Astrocyte of the spinal cord (primary cell): ENCODE data around the gene TBC1D9.

ENCODE experiments used
- DNase-seq: peaks from one replicate; pipeline ENCODE4 v3.0.0; 2011; ENCODE audit warnings: low read depth, low spot score
- H3K4me3 ChIP-seq: 2 replicates; pipeline ENCODE4 v1.5.1; 2011; ENCODE audit warnings: low read depth, mild to moderate bottlenecking, low read length, moderate library complexity
- in situ Hi-C: cut with HindIII; loops from 2 replicates; pipeline ENCODE4 v1.10.0; 2017; ENCODE audit warnings: low sequenced_read_pairs
- TF ChIP-seq, protein P1 (sequence below): IDR thresholded peaks from 2 replicates; pipeline ENCODE4 v1.5.1; 2012; ENCODE audit warnings: low read depth, mild to moderate bottlenecking, low read length, inconsistent platforms

TBC1D9 gene

DNA sequence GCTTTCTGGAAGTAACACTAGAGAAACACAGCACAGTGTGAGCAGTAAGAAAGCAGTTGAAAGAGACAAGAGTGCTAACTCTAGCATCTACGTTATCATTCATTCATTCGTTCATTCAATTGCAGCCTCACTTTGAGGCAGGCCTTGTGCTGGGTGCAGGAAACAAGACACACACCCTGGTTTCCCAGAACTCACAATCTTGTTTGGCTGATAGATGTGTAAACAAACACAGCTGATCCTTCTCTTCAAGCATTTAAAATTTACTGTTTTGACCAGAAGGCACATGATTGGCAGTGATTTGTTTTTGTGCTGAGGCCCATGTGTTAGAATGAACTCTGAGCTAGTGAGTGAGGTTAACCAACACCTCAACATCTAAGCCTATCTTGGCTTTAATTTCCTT is 20.4 kb upstream of the TBC1D9 start:
- TF ChIP-seq, protein P1, sequence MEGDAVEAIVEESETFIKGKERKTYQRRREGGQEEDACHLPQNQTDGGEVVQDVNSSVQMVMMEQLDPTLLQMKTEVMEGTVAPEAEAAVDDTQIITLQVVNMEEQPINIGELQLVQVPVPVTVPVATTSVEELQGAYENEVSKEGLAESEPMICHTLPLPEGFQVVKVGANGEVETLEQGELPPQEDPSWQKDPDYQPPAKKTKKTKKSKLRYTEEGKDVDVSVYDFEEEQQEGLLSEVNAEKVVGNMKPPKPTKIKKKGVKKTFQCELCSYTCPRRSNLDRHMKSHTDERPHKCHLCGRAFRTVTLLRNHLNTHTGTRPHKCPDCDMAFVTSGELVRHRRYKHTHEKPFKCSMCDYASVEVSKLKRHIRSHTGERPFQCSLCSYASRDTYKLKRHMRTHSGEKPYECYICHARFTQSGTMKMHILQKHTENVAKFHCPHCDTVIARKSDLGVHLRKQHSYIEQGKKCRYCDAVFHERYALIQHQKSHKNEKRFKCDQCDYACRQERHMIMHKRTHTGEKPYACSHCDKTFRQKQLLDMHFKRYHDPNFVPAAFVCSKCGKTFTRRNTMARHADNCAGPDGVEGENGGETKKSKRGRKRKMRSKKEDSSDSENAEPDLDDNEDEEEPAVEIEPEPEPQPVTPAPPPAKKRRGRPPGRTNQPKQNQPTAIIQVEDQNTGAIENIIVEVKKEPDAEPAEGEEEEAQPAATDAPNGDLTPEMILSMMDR: no peak
- in situ Hi-C loops: no loop called here
- no peak overlapping the region for H3K4me3 ChIP-seq
- no peak for DNase-seq

DNA sequence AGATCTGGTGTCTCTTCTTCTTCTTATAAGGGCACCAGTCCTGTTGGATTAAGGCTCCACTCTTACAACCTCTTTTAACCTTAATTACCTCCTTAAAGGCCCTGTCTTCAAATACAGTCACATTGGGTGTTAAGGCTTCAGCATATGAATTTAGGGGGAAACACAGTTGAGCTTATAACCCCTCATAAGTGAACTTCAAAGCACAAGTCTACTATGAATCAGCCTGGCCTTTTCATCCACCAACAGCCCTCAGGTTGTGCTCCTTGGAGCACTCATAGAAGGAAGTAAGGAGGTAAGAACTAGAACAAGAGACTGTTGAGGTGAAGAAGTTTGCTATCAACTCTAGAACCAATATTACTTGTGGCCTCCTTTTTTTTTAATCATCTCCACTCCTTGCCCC is 18.8 kb upstream of the TBC1D9 start:
- no peak for DNase-seq
- in situ Hi-C loops: no loop called here
- no peak overlapping the region for H3K4me3 ChIP-seq
- TF ChIP-seq, protein P1: no peak

DNA sequence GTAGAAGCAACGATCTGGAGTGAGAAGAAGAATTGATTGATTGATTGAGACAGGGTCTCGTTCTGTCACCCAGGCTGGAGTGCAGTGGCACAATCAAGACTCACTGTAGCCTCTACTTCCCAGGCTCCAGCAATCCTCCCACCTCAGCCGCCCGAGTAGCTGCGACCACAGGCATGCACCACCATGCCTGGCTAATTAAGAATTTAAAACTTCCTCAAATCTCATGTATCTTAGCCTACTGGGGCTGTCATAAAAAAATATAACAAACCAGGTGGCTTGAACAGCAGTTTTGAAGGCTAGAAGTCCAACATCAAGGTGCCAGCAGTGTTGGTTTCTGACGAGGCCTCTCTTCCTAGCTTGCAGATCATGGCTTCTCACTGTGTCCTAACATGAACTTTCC is 18.3 kb upstream of the TBC1D9 start:
- H3K4me3 ChIP-seq: no peak overlapping the region
- no peak for DNase-seq
- in situ Hi-C loops: no loop called here
- TF ChIP-seq, protein P1: no peak

DNA sequence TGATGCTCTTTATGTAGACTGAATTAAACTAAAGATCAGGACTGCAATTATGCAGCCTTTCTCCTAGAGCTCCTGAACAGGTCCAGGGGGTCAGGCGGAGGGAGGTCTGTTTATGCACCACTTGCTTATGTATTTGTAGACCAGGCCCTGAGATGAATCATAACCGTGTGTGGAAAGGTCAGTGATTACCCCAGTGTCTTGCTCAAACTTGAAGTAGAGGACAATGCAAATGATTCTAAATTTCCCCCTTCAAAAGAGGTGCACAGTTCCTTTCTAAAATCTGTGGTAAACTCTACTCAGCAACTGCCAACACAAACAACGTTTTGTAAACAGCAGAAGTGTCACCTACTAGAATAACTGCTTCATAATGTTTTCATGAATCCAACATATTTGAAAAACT is 13.0 kb upstream of the TBC1D9 start:
- DNase-seq: no peak
- H3K4me3 ChIP-seq: no peak overlapping the region
- in situ Hi-C loops: no loop called here
- TF ChIP-seq, protein P1: no peak

DNA sequence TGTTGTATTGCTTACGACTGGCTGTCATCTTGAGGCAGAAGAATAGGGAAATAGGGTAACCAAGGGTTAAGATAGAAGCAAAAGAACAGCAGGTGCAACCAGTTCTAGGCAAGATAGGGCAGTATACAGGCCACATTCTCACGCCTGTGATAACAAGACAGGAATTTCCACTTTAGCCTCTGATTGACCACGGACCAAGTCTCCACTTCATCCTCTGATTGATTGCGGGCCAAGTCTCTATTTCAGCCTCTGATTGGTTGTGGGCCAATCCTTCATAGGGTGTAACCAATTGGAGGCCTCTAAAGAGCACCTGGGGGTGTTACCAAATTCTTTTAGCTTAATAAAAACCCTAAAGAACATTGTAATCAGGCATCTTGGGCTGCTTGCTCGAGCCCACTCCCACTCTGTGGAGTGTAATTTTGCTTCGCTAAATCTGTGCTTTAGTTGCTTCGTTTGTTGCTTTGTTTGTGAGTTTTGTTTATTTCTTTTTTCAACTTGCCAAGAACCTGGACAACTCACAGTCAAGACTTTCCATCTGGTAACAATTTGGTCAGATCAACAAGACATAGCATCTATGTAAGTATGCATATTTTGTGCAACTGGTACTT is 8.7 kb upstream of the TBC1D9 start:
- TF ChIP-seq, protein P1: no peak
- DNase-seq: no peak
- in situ Hi-C loops: no loop called here
- H3K4me3 ChIP-seq: no peak overlapping the region

DNA sequence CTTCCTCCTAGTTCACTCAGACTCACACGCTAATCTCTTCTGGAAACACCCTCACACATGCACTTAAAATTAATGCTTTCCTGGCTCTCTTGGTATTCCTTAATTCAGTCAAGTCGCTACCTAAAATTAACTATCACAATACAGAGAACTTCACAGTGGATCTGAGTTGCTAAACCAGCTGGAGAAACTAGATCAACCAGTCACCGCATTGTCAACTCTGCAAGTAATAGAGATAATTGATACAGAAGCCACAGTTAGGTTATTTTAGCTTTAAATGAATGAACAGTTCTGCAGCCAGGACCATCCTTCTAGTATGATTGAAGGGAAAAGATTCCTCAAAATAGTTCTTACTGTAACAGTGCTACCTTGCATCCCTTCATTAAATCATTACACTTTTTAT is 6.0 kb upstream of the TBC1D9 start:
- in situ Hi-C loops: no loop called here
- TF ChIP-seq, protein P1: no peak
- DNase-seq: no peak
- no peak overlapping the region for H3K4me3 ChIP-seq

DNA sequence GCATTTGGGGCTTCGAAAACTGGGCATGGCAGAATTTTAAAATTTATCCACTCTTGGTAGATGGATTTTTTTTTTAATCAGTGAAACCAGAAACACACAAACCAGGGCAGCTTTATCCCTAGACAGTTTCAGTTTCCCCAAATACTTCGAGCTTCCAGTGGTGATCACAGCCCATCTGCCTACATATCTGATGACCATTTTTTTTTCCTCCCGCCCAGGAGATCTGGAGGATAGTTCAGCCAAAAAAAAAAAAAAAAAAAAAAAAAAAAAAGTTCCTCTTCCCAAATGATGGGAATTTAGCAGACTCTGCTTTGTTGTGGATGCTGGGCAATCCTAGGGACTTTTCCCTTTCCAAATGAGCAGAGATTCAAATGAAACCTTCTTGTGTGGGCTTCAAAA is 1.0 kb upstream of the TBC1D9 start:
- H3K4me3 ChIP-seq: peak overlapping the region; percentile 75
- in situ Hi-C loops: no loop called here
- TF ChIP-seq, protein P1: no peak
- DNase-seq: no peak
